Measurements from ENCODE around the gene IFI35.

- TF ChIP-seq EZH2 (IDR thresholded peaks at IDR 0.05; ENCODE audit: insufficient read depth, poor library complexity, severe bottlenecking), result no peak
- no peak for TF ChIP-seq EZH2phosphoT487 (IDR thresholded peaks at IDR 0.05; ENCODE audit: insufficient read depth, low read depth)
Measured at GRCh38 chr17:43025766-43026537, 19.4 kb downstream of the IFI35 start.
